HepG2 (cell line): ENCODE data around the gene NOA1. TPM values are rescaled to one million over a fixed set of nuclear protein-coding genes. Genes with fewer than 3 reads are reported as not detected.

ENCODE experiments used
- ATAC-seq: fragments of 200-7000 bp; cut with Tn5 transposase; 3 replicates; pipeline ENCODE4 v1.9.1; 2020; ENCODE audit warnings: mild to moderate bottlenecking, moderate library complexity
- BruUV-seq: library from RNA; stranded (reverse); fragments of 400-500 nt; replicated peaks from 2 replicates; lab custom pipeline; 2021; lab: Mats Ljungman, UMichigan
- CTCF ChIA-PET: fragments of 300-600 bp; formaldehyde crosslinking; extraction: SDS; loops from one replicate; lab custom pipeline; 2021; ENCODE audit warnings: low total read pairs, inconsistent platforms, low intra/inter-chr PET ratio; lab: Yijun Ruan, JAX
- POLR2A ChIA-PET: fragments of 350-600 bp; sonication (Branson Sonifier 250); formaldehyde crosslinking; loops from one replicate; lab custom pipeline; 2020; ENCODE audit warnings: antibody characterized with exemption, inconsistent platforms; lab: Yijun Ruan, JAX
- DNase-seq: peaks from one replicate; pipeline ENCODE4 v3.0.0-alpha.2; 2015; ENCODE audit warnings: low spot score
- FAIRE-seq: peaks from 3 replicates; lab custom pipeline; 2011; peaks lifted over from hg19 to GRCh38; lab: Jason Lieb, UNC
- H2AFZ ChIP-seq: one replicate; pipeline ENCODE4 v1.6.1; 2011; ENCODE audit warnings: low read length, inconsistent platforms
- H3K27ac ChIP-seq: fragments of 300-600 bp; 3 replicates; pipeline ENCODE4 v1.8.0; 2011; ENCODE audit warnings: mixed run types, mild to moderate bottlenecking, mixed read lengths, low read length, inconsistent platforms; ENCODE audit not compliant: insufficient read depth; ENCODE audit errors: extremely low read length
- H3K27me3 ChIP-seq, 2 experiments: fragments of 200-600 bp in 1 of 2; 2 replicates in 1 of 2; 3 replicates in 1 of 2; pipeline versions ENCODE4 v1.6.0 to v1.8.0; 2011; ENCODE audit warnings: low read length in 2 of 2, mild to moderate bottlenecking in 2 of 2, moderate library complexity in 2 of 2, inconsistent platforms in 1 of 2; ENCODE audit not compliant: insufficient read depth in 2 of 2, control insufficient read depth in 1 of 2
- H3K36me3 ChIP-seq, 2 experiments: fragments of 200-600 bp in 1 of 2; replicated peaks in 1 of 2; 2 replicates in 1 of 2; 3 replicates in 1 of 2; pipeline versions ENCODE4 v1.5.1 to v1.8.0; 2011; ENCODE audit warnings: low read length in 2 of 2, inconsistent platforms in 1 of 2; ENCODE audit not compliant: insufficient read depth in 2 of 2, control insufficient read depth in 1 of 2
- H3K4me1 ChIP-seq: 2 replicates; pipeline ENCODE4 v1.5.1; 2012; ENCODE audit warnings: low read length, inconsistent platforms; ENCODE audit not compliant: insufficient read depth
- H3K4me2 ChIP-seq: 2 replicates; pipeline ENCODE4 v1.6.0; 2011; ENCODE audit warnings: low read depth, low read length, inconsistent platforms
- H3K4me3 ChIP-seq, 3 experiments: fragments of 200-600 bp in 1 of 3; sonication (generic), shearing (Covaris generic) in 1 of 3; replicated peaks in 1 of 3; 2 replicates each; pipeline ENCODE4 v1.5.1; 2011 to 2016; ENCODE audit warnings: low read length in 3 of 3, inconsistent platforms in 2 of 3, low read depth in 2 of 3, mild to moderate bottlenecking in 2 of 3, control low read depth in 1 of 3, mixed read lengths in 1 of 3; ENCODE audit not compliant: insufficient read depth in 1 of 3
- H3K79me2 ChIP-seq: one replicate; pipeline ENCODE4 v1.6.1; 2011; ENCODE audit warnings: low read length, inconsistent platforms; ENCODE audit not compliant: insufficient read depth
- H3K9ac ChIP-seq: 2 replicates; pipeline ENCODE4 v1.6.0; 2011; ENCODE audit warnings: mild to moderate bottlenecking, low read depth, low read length, inconsistent platforms; ENCODE audit not compliant: insufficient read depth
- H3K9me3 ChIP-seq: 2 replicates; pipeline ENCODE4 v1.5.1; 2012; ENCODE audit warnings: mild to moderate bottlenecking, low read length
- H4K20me1 ChIP-seq: 2 replicates; pipeline ENCODE4 v1.6.0; 2011; ENCODE audit warnings: inconsistent platforms, mild to moderate bottlenecking, low read length, moderate library complexity; ENCODE audit not compliant: insufficient read depth
- ATF6 ChIP-seq: sonication (generic); formaldehyde crosslinking; conservative IDR thresholded peaks from 2 replicates; pipeline ENCODE4 v1.4.0; 2020; ENCODE audit warnings: missing genetic modification reagents
- FOXO1 ChIP-seq: sonication (generic); formaldehyde crosslinking; IDR thresholded peaks from 2 replicates; pipeline ENCODE4 v1.4.0; 2020; ENCODE audit warnings: missing genetic modification reagents
- GRHL1 ChIP-seq: sonication (generic); formaldehyde crosslinking; conservative IDR thresholded peaks from 2 replicates; pipeline ENCODE4 v1.8.0; 2022; ENCODE audit warnings: missing genetic modification reagents
- GZF1 ChIP-seq: sonication (generic); formaldehyde crosslinking; IDR thresholded peaks from 2 replicates; pipeline ENCODE4 v1.5.1; 2020; ENCODE audit warnings: mild to moderate bottlenecking, missing genetic modification reagents
- HOXD1 ChIP-seq: sonication (generic); formaldehyde crosslinking; IDR thresholded peaks from 2 replicates; pipeline ENCODE4 v1.5.0; 2020; ENCODE audit warnings: missing genetic modification reagents
- MLX ChIP-seq: IDR thresholded peaks from 2 replicates; pipeline ENCODE4 v1.6.1; 2016
- ZNF609 ChIP-seq: sonication (generic); formaldehyde crosslinking; IDR thresholded peaks from 2 replicates; pipeline ENCODE4 v1.4.0; 2020; ENCODE audit warnings: mild to moderate bottlenecking, missing genetic modification reagents, borderline replicate concordance
- WGBS: methylation state at CpG from one replicate; pipeline ENCODE4 v1.1.6; 2017; ENCODE audit warnings: low lambda C conversion rate; 5-methylcytosine and 5-hydroxymethylcytosine counted together
- in situ Hi-C: cut with HindIII; loops from 2 replicates; pipeline ENCODE4 v1.10.0; 2017; ENCODE audit warnings: low pct_unique_long_range_greater_than_20kb; ENCODE audit not compliant: extremely low pct_ligation_motif_present
- intact Hi-C: fragments of 100-400 bp; cut with micrococcal nuclease; formaldehyde crosslinking; loops from one replicate; pipeline ENCODE4 v1.10.0; 2022; ENCODE audit not compliant: unreplicated experiment
- polyA plus RNA-seq, 8 experiments: library from polyadenylated mRNA; depleted of rRNA in 3 of 8; stranded (reverse) in 7 of 8; unstranded in 1 of 8; fragments of >200 nt; fragmentation: Illumina TruSeq in 4 of 8; extraction: Trizol in 4 of 8; gene quantifications; 2 replicates each; pipeline versions ENCODE4 v1.2.1 to v1.2.3, GENCODE V29; 2011 to 2016; ENCODE audit warnings: low read depth in 4 of 8, missing spikeins in 1 of 8, mixed read lengths in 1 of 8; ENCODE audit not compliant: insufficient read depth in 1 of 8
- total RNA-seq, 5 experiments: library from RNA; depleted of rRNA; stranded (reverse); fragments of >200 nt; fragmentation: Illumina TruSeq; extraction: Trizol; gene quantifications; 2 replicates each; pipeline ENCODE4 v1.2.3, GENCODE V29; 2016; ENCODE audit warnings: low read depth in 1 of 5

NOA1 gene
- total and polyA plus RNA-seq, 2 of the 13 experiments (the other 11 are each of a cell fraction or from before 2014, with no cell fraction given) = 17.3 to 19.0 TPM

- TF ChIP-seq ZNF609 (CRISPR knock-in tag) = no peak
- TF ChIP-seq MLX (CRISPR knock-in tag) = no peak
- no peak for TF ChIP-seq GRHL1 (CRISPR knock-in tag)
These were observed 41.6 kb upstream of the NOA1 start (continued) for GRCh38 chr4:57018980-57019379.

GRCh38 chr4:57013543-57014120 lies 36.2 kb upstream of the NOA1 start:
- TF ChIP-seq GZF1 (no peak), HOXD1 (CRISPR knock-in tag) (no peak), FOXO1 (CRISPR knock-in tag) (no peak), ATF6 (CRISPR knock-in tag) (no peak)
- in situ Hi-C loops (no loop called here), intact Hi-C loops (no loop called here)
- Histone ChIP-seq H3K27ac (no peak overlapping the region), H4K20me1 (no peaks in the 10 kb centered on the region), H3K4me1 (no peaks in the 10 kb centered on the region), H3K79me2 (no peaks in the 10 kb centered on the region), H3K9me3 (no peaks in the 10 kb centered on the region), H3K4me3 (no peak overlapping the region), H3K36me3 (peaks cover 10 to 62% of the 10 kb centered on the region in 2 experiments; a peak in 4 of 5 replicates), H3K9ac (no peak overlapping the region), H2AFZ (no peak overlapping the region), H3K4me2 (no peak overlapping the region), H3K27me3 (no peaks in the 10 kb centered on the region)
- ATAC-seq (no peak), DNase-seq (no peak), FAIRE-seq (no peak)
- ChIA-PET POLR2A (no interaction called here), CTCF (no interaction called here)
- 99% methylated on average over 4 of the region's 4 CpGs for WGBS
- no TSS peak for BruUV-seq
